Sciatic nerve (tissue), 2 donors: ENCODE data around the gene LMTK2. TPM values are rescaled to one million over a fixed set of nuclear protein-coding genes. Genes with fewer than 3 reads are reported as not detected.

ENCODE experiments used
- ATAC-seq: fragments of 200-7000 bp; cut with Tn5 transposase; one replicate; pipeline ENCODE4 v1.9.1; 2020; ENCODE audit warnings: mild to moderate bottlenecking, moderate library complexity
- DNase-seq: peaks from one replicate; pipeline ENCODE4 v3.0.0-alpha.2; 2020; ENCODE audit warnings: low spot score
- intact Hi-C: fragments of 100-400 bp; cut with DNase I; formaldehyde crosslinking; loops from one replicate; pipeline ENCODE4 v1.14.2; 2022
- total RNA-seq: library from RNA; stranded (reverse); fragmentation: NEBNext Ultra II Directional; extraction: Animal tissue kit (Norgen Biotek cat#: 25700); gene quantifications from one replicate; pipeline ENCODE4 v1.2.1, GENCODE V29; 2021
- donor health status: DM: no; HTN: no; CAD: no.
- donor health status: DM: no; HTN: no; CAD: no.

LMTK2 gene
- total RNA-seq, 1 donor from 2014 or later, result 14.5 TPM

- intact Hi-C loops, result no loop called here
- DNase-seq (no peak), ATAC-seq (no peak)
These were observed 27.1 kb downstream of the LMTK2 start for GRCh38 chr7:98133621-98134303.

GRCh38 chr7:98134420-98135228 is 28.0 kb downstream of the LMTK2 start:
- DNase-seq (no peak), ATAC-seq (no peak)
- intact Hi-C loops, result no loop called here

- ATAC-seq (no peak), DNase-seq (no peak)
- intact Hi-C loops, result no loop called here
These were observed 29.3 kb downstream of the LMTK2 start for GRCh38 chr7:98135984-98136383.

- ATAC-seq (no peak), DNase-seq (no peak)
- intact Hi-C loops, result no loop called here
These were observed 29.8 kb downstream of the LMTK2 start for GRCh38 chr7:98136423-98136822.

- DNase-seq (no peak), ATAC-seq (no peak)
- intact Hi-C loops, result no loop called here
These were observed 30.6 kb downstream of the LMTK2 start for GRCh38 chr7:98137134-98137825.

GRCh38 chr7:98137826-98138151 is 31.1 kb downstream of the LMTK2 start:
- no peak for DNase-seq
- ATAC-seq, result peak; percentile 42
- intact Hi-C loops, result no loop called here

GRCh38 chr7:98138672-98139071 is 32.0 kb downstream of the LMTK2 start:
- intact Hi-C loops, result no loop called here
- ATAC-seq, result no peak
- DNase-seq, result no peak

- no peak for ATAC-seq
- intact Hi-C loops, result no loop called here
- no peak for DNase-seq
These were observed 36.0 kb downstream of the LMTK2 start for GRCh38 chr7:98142658-98143057.

- no peak for DNase-seq
- ATAC-seq, result no peak
- intact Hi-C loops, result no loop called here
These were observed 41.9 kb downstream of the LMTK2 start for GRCh38 chr7:98148607-98149006.

GRCh38 chr7:98149116-98149692 is 42.5 kb downstream of the LMTK2 start:
- intact Hi-C loops, result no loop called here
- DNase-seq (no peak), ATAC-seq (no peak)

- intact Hi-C loops, result no loop called here
- ATAC-seq (no peak), DNase-seq (no peak)
These were observed 45.2 kb downstream of the LMTK2 start for GRCh38 chr7:98151884-98152283.

- no peak for DNase-seq
- ATAC-seq, result no peak
- intact Hi-C loops, result no loop called here
These were observed 50.0 kb downstream of the LMTK2 start for GRCh38 chr7:98156700-98157099.

- no peak for ATAC-seq
- intact Hi-C loops, result no loop called here
- no peak for DNase-seq
These were observed 51.1 kb downstream of the LMTK2 start for GRCh38 chr7:98157761-98158160.

GRCh38 chr7:98162758-98163157 is 56.1 kb downstream of the LMTK2 start:
- no peak for DNase-seq
- intact Hi-C loops, result loop anchor here (10.0 kb wide), 1 partner anchor 138 kb away; no protein-coding TSS in a partner anchor
- no peak for ATAC-seq

- no peak for ATAC-seq
- intact Hi-C loops, result loop anchor here (10.0 kb wide), 1 partner anchor 138 kb away; no protein-coding TSS in a partner anchor
These were observed 56.6 kb downstream of the LMTK2 start for GRCh38 chr7:98163269-98163668.

GRCh38 chr7:98163704-98164494 is 57.2 kb downstream of the LMTK2 start:
- DNase-seq, result no peak
- intact Hi-C loops, result loop anchor here (10.0 kb wide), 1 partner anchor 139 kb away; no protein-coding TSS in a partner anchor

More at GRCh38 chr7:98163269-98163668, 56.6 kb downstream of the LMTK2 start:
- DNase-seq, result no peak

GRCh38 chr7:98165827-98166667 is 59.4 kb downstream of the LMTK2 start:
- ATAC-seq, result peak; percentile 51
- DNase-seq, result no peak
- intact Hi-C loops, result loop anchor here (5.0 to 10.0 kb wide), 2 partner anchors 59 to 141 kb away; partner anchors contain the start of gene LMTK2

More at GRCh38 chr7:98163704-98164494, 57.2 kb downstream of the LMTK2 start:
- no peak for ATAC-seq

- intact Hi-C loops, result loop anchor here (5.0 to 10.0 kb wide), 2 partner anchors 59 to 142 kb away; partner anchors contain the start of gene LMTK2
- ATAC-seq (no peak), DNase-seq (no peak)
These were observed 60.0 kb downstream of the LMTK2 start for GRCh38 chr7:98166668-98166970.
